WTC11 (cell line): ENCODE results near the gene FGF14. TPM values are rescaled to one million over a fixed set of nuclear protein-coding genes. Genes with fewer than 3 reads are reported as not detected.

Experiments used
- ATAC-seq: fragments of 200-7000 bp; cut with Tn5 transposase; 2 replicates; pipeline ENCODE4 v1.10.0; 2021; ENCODE audit warnings: mild to moderate bottlenecking, moderate library complexity
- CTCF ChIA-PET: fragments of 300-600 bp; sonication (Branson Sonifier 250); formaldehyde crosslinking; loops from one replicate; lab custom pipeline; 2021; ENCODE audit warnings: antibody characterized with exemption; lab: Charles Lee
- POLR2A ChIA-PET: fragments of 350-600 bp; sonication (Branson Sonifier 250); formaldehyde crosslinking; loops from one replicate; lab custom pipeline; 2021; ENCODE audit warnings: antibody characterized with exemption; lab: Charles Lee
- DNase-seq: peaks from one replicate; pipeline ENCODE4 v3.0.0; 2021; ENCODE audit warnings: low spot score
- H3K27ac Mint-ChIP-seq: 2 replicates; pipeline ENCODE4 v1.8.0; 2021; ENCODE audit warnings: mixed read lengths
- H3K27me3 Mint-ChIP-seq: 2 replicates; pipeline ENCODE4 v1.8.0; 2021; ENCODE audit warnings: low read depth, mild to moderate bottlenecking, moderate library complexity, mixed read lengths
- H3K36me3 Mint-ChIP-seq: 2 replicates; pipeline ENCODE4 v1.8.0; 2021; ENCODE audit warnings: mixed read lengths
- H3K4me1 Mint-ChIP-seq: 2 replicates; pipeline ENCODE4 v1.8.0; 2022; ENCODE audit warnings: mixed read lengths
- H3K4me3 Mint-ChIP-seq: 2 replicates; pipeline ENCODE4 v1.8.0; 2021; ENCODE audit warnings: mild to moderate bottlenecking, moderate library complexity, mixed read lengths
- H3K9me3 Mint-ChIP-seq: 2 replicates; pipeline ENCODE4 v1.8.0; 2021; ENCODE audit warnings: mixed read lengths
- ERG ChIP-seq: fragments of 250-450 bp; sonication (Bioruptor Pico); IDR thresholded peaks from 2 replicates; pipeline ENCODE4 v1.8.0; 2021; ENCODE audit warnings: mild to moderate bottlenecking
- MXD4 ChIP-seq: fragments of 250-450 bp; sonication (Bioruptor Pico); IDR thresholded peaks from 2 replicates; pipeline ENCODE4 v1.8.0; 2021; ENCODE audit warnings: mild to moderate bottlenecking, moderate library complexity, borderline replicate concordance
- NFE2L1 ChIP-seq: sonication (generic); formaldehyde crosslinking; IDR thresholded peaks from 2 replicates; pipeline ENCODE4 v1.8.1; 2023; ENCODE audit warnings: missing genetic modification reagents
- RELA ChIP-seq: sonication (generic); formaldehyde crosslinking; IDR thresholded peaks from 2 replicates; pipeline ENCODE4 v1.8.1; 2022; ENCODE audit warnings: missing genetic modification reagents, mild to moderate bottlenecking, borderline replicate concordance
- SMAD3 ChIP-seq: sonication (generic); formaldehyde crosslinking; IDR thresholded peaks from 2 replicates; pipeline ENCODE4 v1.8.0; 2022; ENCODE audit warnings: missing genetic modification reagents, mild to moderate bottlenecking, borderline replicate concordance
- SMAD4 ChIP-seq: sonication (generic); formaldehyde crosslinking; IDR thresholded peaks from 2 replicates; pipeline ENCODE4 v1.8.0; 2022; ENCODE audit warnings: mild to moderate bottlenecking, missing genetic modification reagents
- SOX15 ChIP-seq: fragments of 250-450 bp; sonication (Bioruptor Pico); IDR thresholded peaks from 2 replicates; pipeline ENCODE4 v1.9.0; 2021; ENCODE audit warnings: mild to moderate bottlenecking
- TCF7 ChIP-seq: sonication (generic); formaldehyde crosslinking; IDR thresholded peaks from 2 replicates; pipeline ENCODE4 v1.8.0; 2022; ENCODE audit warnings: mild to moderate bottlenecking, low read depth, missing genetic modification reagents, moderate library complexity
- TEAD1 ChIP-seq: sonication (generic); formaldehyde crosslinking; IDR thresholded peaks from 2 replicates; pipeline ENCODE4 v1.8.0; 2022; ENCODE audit warnings: mild to moderate bottlenecking, missing genetic modification reagents
- ZNF219 ChIP-seq: sonication (generic); formaldehyde crosslinking; IDR thresholded peaks from 2 replicates; pipeline ENCODE4 v1.8.0; 2023; ENCODE audit warnings: missing genetic modification reagents, mild to moderate bottlenecking, borderline replicate concordance
- ZNF423 ChIP-seq: fragments of 250-450 bp; sonication (Bioruptor Pico); IDR thresholded peaks from 2 replicates; pipeline ENCODE4 v2.1.2; 2022; ENCODE audit warnings: mild to moderate bottlenecking, moderate library complexity
- ZNF532 ChIP-seq: fragments of 250-450 bp; sonication (Bioruptor Pico); IDR thresholded peaks from 2 replicates; pipeline ENCODE4 v1.9.0; 2021; ENCODE audit warnings: mild to moderate bottlenecking, borderline replicate concordance
- total RNA-seq: library from RNA; stranded (reverse); gene quantifications from 3 replicates; pipeline ENCODE4 v1.2.3, GENCODE V29; 2021
- TF ChIP-seq, protein P1 (sequence below): fragments of 250-450 bp; sonication (Bioruptor Pico); IDR thresholded peaks from 2 replicates; pipeline ENCODE4 v1.9.0; 2021; ENCODE audit warnings: mild to moderate bottlenecking
- TF ChIP-seq, protein P2 (sequence below): fragments of 250-450 bp; sonication (Bioruptor Pico); conservative IDR thresholded peaks from 2 replicates; pipeline ENCODE4 v1.9.0; 2021; ENCODE audit warnings: mild to moderate bottlenecking

The FGF14 gene
- total RNA-seq, 1 experiment from 2014 or later: 0.28 TPM

DNA sequence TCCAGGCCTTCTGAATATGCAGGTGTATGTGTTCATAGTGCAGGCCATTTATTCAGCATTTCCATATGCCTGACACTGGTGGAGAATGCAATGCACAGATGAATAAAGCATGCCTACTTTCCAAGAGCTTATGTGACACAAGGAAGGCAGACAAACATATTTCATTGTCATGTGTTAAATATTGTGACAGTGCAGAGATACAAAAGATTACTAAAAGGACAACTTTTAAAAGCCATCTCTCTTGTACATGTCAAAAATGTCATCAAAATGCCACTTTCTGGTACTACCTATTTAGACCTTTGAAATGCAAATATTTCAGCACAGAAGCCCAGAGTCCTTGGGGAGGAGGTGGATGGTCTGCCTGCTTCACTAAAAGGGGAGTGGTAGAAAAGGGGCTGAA, 254.5 kb downstream of the FGF14 start (continued):
- no peak for TF ChIP-seq NFE2L1 (CRISPR knock-in tag)
- TF ChIP-seq, protein P1, sequence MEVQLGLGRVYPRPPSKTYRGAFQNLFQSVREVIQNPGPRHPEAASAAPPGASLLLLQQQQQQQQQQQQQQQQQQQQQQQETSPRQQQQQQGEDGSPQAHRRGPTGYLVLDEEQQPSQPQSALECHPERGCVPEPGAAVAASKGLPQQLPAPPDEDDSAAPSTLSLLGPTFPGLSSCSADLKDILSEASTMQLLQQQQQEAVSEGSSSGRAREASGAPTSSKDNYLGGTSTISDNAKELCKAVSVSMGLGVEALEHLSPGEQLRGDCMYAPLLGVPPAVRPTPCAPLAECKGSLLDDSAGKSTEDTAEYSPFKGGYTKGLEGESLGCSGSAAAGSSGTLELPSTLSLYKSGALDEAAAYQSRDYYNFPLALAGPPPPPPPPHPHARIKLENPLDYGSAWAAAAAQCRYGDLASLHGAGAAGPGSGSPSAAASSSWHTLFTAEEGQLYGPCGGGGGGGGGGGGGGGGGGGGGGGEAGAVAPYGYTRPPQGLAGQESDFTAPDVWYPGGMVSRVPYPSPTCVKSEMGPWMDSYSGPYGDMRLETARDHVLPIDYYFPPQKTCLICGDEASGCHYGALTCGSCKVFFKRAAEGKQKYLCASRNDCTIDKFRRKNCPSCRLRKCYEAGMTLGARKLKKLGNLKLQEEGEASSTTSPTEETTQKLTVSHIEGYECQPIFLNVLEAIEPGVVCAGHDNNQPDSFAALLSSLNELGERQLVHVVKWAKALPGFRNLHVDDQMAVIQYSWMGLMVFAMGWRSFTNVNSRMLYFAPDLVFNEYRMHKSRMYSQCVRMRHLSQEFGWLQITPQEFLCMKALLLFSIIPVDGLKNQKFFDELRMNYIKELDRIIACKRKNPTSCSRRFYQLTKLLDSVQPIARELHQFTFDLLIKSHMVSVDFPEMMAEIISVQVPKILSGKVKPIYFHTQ (CRISPR knock-in tag): no peak
- TF ChIP-seq, all 79 proteins: peak for 0

DNA sequence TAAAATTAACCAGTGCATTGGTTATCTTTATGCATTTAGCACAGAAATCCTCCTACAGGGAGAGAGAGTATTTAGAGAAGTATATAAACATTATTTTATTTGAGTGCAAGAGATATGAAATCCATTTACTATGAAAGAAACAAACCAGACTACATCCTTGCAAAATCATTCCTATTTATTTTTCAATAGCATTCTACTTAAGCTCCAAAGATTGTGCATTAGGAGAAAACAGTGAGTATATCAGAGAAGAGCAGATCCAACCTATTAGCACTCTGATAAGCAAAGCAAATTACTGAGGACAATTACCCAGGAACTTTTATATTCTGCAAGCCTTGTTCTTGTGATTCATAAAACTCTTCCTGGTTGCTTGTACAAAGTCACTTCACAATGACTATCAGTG, 256.1 kb downstream of the FGF14 start:
- POLR2A ChIA-PET: no interaction called here
- Mint-ChIP-seq H3K9me3 (no peaks in the 10 kb centered on the region), H3K27me3 (no peaks in the 10 kb centered on the region), H3K4me3 (no peak overlapping the region), H3K36me3 (no peaks in the 10 kb centered on the region), H3K27ac (no peak overlapping the region), H3K4me1 (peaks cover 6% of the 10 kb centered on the region; the same call in 1 of the 2 replicates)
- TF ChIP-seq ERG (no peak), SMAD4 (CRISPR knock-in tag) (no peak), TCF7 (no peak), ZNF219 (CRISPR knock-in tag) (no peak)
- TF ChIP-seq, protein P1 (CRISPR knock-in tag): no peak
- DNase-seq (no peak), ATAC-seq (no peak)
- CTCF ChIA-PET: no interaction called here

DNA sequence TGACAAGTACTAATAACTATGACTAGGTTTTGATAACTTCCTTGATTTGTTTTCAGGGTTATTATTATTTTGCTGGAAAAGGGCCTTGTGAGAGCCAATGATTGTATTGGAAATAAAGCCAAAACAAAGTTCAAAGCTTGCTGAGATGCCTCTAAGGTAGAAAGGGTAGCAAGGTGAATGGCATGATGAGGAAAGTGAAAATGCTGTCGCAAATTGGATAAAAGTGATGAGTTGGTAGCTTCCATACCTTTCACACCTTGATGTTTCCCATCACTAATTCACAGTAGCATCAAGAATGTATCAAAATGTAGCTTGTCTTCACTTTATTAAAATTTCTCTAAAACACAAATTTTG, 259.4 kb downstream of the FGF14 start:
- DNase-seq (no peak), ATAC-seq (no peak)
- Mint-ChIP-seq H3K27ac (no peak overlapping the region), H3K9me3 (no peaks in the 10 kb centered on the region), H3K4me1 (peaks cover 4% of the 10 kb centered on the region; the same call in 1 of the 2 replicates), H3K4me3 (no peak overlapping the region), H3K27me3 (no peaks in the 10 kb centered on the region), H3K36me3 (no peaks in the 10 kb centered on the region)
- POLR2A ChIA-PET: no interaction called here
- CTCF ChIA-PET: interaction anchor here (2.1 to 3.9 kb wide), 3 partner anchors 51 to 414 kb away, joined by 7 to 22 read pairs (median 8); no protein-coding TSS in a partner anchor
- TF ChIP-seq ZNF423 (CRISPR knock-in tag): no peak
- no peak for TF ChIP-seq RELA (CRISPR knock-in tag)
- no peak for TF ChIP-seq ZNF532
- TF ChIP-seq, protein P2, sequence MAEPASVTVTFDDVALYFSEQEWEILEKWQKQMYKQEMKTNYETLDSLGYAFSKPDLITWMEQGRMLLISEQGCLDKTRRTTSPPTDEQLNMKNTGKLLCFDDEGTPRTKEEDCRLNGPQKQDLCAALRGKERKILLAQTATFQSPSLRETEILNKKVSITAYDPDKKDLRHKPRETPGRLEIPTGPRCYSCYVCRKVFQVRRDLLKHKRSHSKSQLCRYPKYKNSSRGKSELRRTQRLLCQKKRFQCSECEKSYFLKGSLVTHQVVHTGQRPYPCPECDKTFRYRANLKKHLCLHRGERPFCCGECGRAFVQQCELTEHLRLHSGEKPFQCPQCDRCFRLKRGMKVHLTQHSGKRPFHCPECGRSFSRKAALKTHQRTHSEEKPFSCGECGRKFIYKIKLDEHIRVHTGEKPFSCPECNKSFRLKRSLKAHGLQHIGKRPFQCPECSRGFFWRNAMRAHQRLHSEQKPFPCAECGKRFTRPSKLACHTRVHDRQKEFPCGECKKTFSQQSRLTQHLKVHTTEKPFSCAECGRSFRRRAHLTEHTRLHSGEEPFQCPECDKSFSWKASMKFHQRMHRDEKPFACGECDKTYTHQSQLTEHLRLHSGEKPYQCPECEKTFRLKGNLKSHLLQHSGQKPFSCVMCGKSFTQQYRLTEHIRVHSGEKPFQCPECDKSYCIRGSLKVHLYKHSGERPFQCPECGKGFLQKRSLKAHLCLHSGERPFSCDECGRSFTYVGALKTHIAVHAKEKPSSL: no peak
- no peak for TF ChIP-seq TEAD1 (CRISPR knock-in tag)
- no peak for TF ChIP-seq SOX15 (CRISPR knock-in tag)
- TF ChIP-seq, protein P1 (CRISPR knock-in tag): no peak
- no peak for TF ChIP-seq MXD4
- TF ChIP-seq SMAD3 (CRISPR knock-in tag): no peak
